Gastrocnemius medialis (tissue), 4 donors: Measurements from ENCODE around the gene MLANA. TPM values are rescaled to one million over a fixed set of nuclear protein-coding genes. Genes with fewer than 3 reads are reported as not detected.

Source experiments
- ATAC-seq, 2 donors: fragments of 150-250 bp; one replicate each; pipeline ENCODE4 v1.9.1; 2016
- DNase-seq, 2 donors: peaks; one replicate each; pipeline ENCODE4 v3.0.0-alpha.2; 2019
- H3K27ac ChIP-seq, 4 donors: fragments of 200-600 bp; sonication (generic); 1 replicate in 1 of 4; 2 replicates in 3 of 4; pipeline ENCODE4 v1.5.1; 2016 to 2018; ENCODE audit warnings: mild to moderate bottlenecking in 2 of 4, moderate library complexity in 1 of 4
- H3K27me3 ChIP-seq, 3 donors: fragments of 200-600 bp; sonication (generic) in 2 of 3; 1 replicate in 1 of 3; 2 replicates in 2 of 3; pipeline versions ENCODE4 v1.5.1 to v1.6.0; 2016 to 2019; ENCODE audit warnings: mild to moderate bottlenecking in 1 of 3, moderate library complexity in 1 of 3
- H3K36me3 ChIP-seq, 2 donors: fragments of 200-600 bp; sonication (generic) in 1 of 2; one replicate each; pipeline ENCODE4 v1.5.1; 2017 to 2018
- H3K4me1 ChIP-seq, 2 donors: fragments of 200-600 bp; sonication (generic) in 1 of 2; one replicate each; pipeline ENCODE4 v1.5.1; 2016 to 2017; ENCODE audit warnings: mild to moderate bottlenecking in 2 of 2
- H3K4me3 ChIP-seq, 4 donors: fragments of 200-600 bp; sonication (generic) in 3 of 4; 1 replicate in 1 of 4; 2 replicates in 3 of 4; pipeline ENCODE4 v1.5.1; 2016 to 2019; ENCODE audit warnings: mild to moderate bottlenecking in 2 of 4
- H3K9me3 ChIP-seq, 3 donors: fragments of 200-600 bp; sonication (generic) in 2 of 3; 1 replicate in 1 of 3; 2 replicates in 2 of 3; pipeline ENCODE4 v1.5.1; 2016 to 2019
- CTCF ChIP-seq, 5 experiments: fragments of 450-650 bp in 3 of 5; fragments of 200-600 bp in 2 of 5; sonication (generic) in 2 of 5; IDR thresholded peaks in 4 of 5; conservative IDR thresholded peaks in 1 of 5; 1 replicate in 4 of 5; 2 replicates in 1 of 5; pipeline ENCODE4 v1.5.1; 2016 to 2019; ENCODE audit warnings: antibody characterized with exemption in 5 of 5, mild to moderate bottlenecking in 3 of 5, moderate library complexity in 3 of 5
- POLR2A ChIP-seq, 2 donors: fragments of 450-650 bp; IDR thresholded peaks; one replicate each; pipeline ENCODE4 v1.6.1; 2017; ENCODE audit warnings: antibody characterized with exemption in 2 of 2, mild to moderate bottlenecking in 2 of 2, moderate library complexity in 2 of 2
- in situ Hi-C, 4 donors: fragments of 200-750 bp; cut with MboI; loops; one replicate each; pipeline versions ENCODE4 v1.15.0 to v1.8.0; 2017; ENCODE audit warnings: low sequenced_read_pairs in 4 of 4
- intact Hi-C: fragments of 100-400 bp; cut with DNase I; formaldehyde crosslinking; loops from one replicate; pipeline ENCODE4 v1.15.1; 2023; ENCODE audit warnings: low total_unique reads
- total RNA-seq, 4 donors: library from RNA; depleted of rRNA; stranded (reverse); fragments of >200 nt; gene quantifications; one replicate each; pipeline versions ENCODE4 v1.1.0 to v1.2.3, GENCODE V29; 2016

The MLANA gene
- total RNA-seq, 4 donors from 2014 or later, result not detected

GRCh38 chr9:5886114-5886939, 4.4 kb upstream of the MLANA start:
- peak; percentile 58 to 90 (median 79) for TF ChIP-seq CTCF (IDR thresholded peaks at IDR 0.05 in 4 of 5, conservative IDR thresholded peaks at IDR 0.05 in 1 of 5)
- TF ChIP-seq POLR2A (IDR thresholded peaks at IDR 0.05), result no peak
- Histone ChIP-seq H3K9me3 (no peaks in the 10 kb centered on the region), H3K4me1 (no peaks in the 10 kb centered on the region), H3K4me3 (no peak overlapping the region), H3K27me3 (no peaks in the 10 kb centered on the region), H3K27ac (no peak overlapping the region), H3K36me3 (no peaks in the 10 kb centered on the region)
- DNase-seq, result peak; percentile 25 to 57
- ATAC-seq, result peak; percentile 50 to 82
- intact Hi-C loops, result loop anchor here (1.0 to 2.0 kb wide), 2 partner anchors 168 to 420 kb away; no protein-coding TSS in a partner anchor
- in situ Hi-C loops, result loop anchor here (5.0 to 25.0 kb wide), 3 partner anchors 166 to 426 kb away; no protein-coding TSS in a partner anchor

GRCh38 chr9:5892456-5893133, 1.9 kb downstream of the MLANA start:
- Histone ChIP-seq H3K4me1 (peaks cover 0 to 4% of the 10 kb centered on the region in 2 donors), H3K27me3 (no peaks in the 10 kb centered on the region), H3K36me3 (no peaks in the 10 kb centered on the region), H3K27ac (no peak overlapping the region), H3K9me3 (no peaks in the 10 kb centered on the region), H3K4me3 (no peak overlapping the region)
- TF ChIP-seq CTCF (IDR thresholded peaks at IDR 0.05 in 4 of 5, conservative IDR thresholded peaks at IDR 0.05 in 1 of 5), result no peak
- TF ChIP-seq POLR2A (IDR thresholded peaks at IDR 0.05), result no peak
- intact Hi-C loops, result no loop called here
- in situ Hi-C loops, result loop anchor here in 2 of 4 donors (10.0 to 25.0 kb wide), 2 partner anchors 188 to 420 kb away; no protein-coding TSS in a partner anchor
- DNase-seq (no peak), ATAC-seq (no peak)

GRCh38 chr9:5893134-5893505, 2.4 kb downstream of the MLANA start:
- ATAC-seq (no peak), DNase-seq (no peak)
- in situ Hi-C loops, result loop anchor here in 2 of 4 donors (10.0 to 25.0 kb wide), 2 partner anchors 188 to 419 kb away; no protein-coding TSS in a partner anchor
- H3K4me1 ChIP-seq, result peaks cover 0 to 4% of the 10 kb centered on the region in 2 donors
- H3K27me3 ChIP-seq, result no peaks in the 10 kb centered on the region
- H3K9me3 ChIP-seq, result no peaks in the 10 kb centered on the region
- H3K4me3 ChIP-seq, result no peak overlapping the region
- no peak overlapping the region for H3K27ac ChIP-seq
- H3K36me3 ChIP-seq, result no peaks in the 10 kb centered on the region
- intact Hi-C loops, result no loop called here
- TF ChIP-seq CTCF (IDR thresholded peaks at IDR 0.05 in 4 of 5, conservative IDR thresholded peaks at IDR 0.05 in 1 of 5) (no peak), POLR2A (IDR thresholded peaks at IDR 0.05) (no peak)

GRCh38 chr9:5893591-5894236, 3.0 kb downstream of the MLANA start:
- Histone ChIP-seq H3K36me3 (peaks cover 0 to 3% of the 10 kb centered on the region in 2 donors), H3K4me1 (peaks cover 0 to 4% of the 10 kb centered on the region in 2 donors), H3K27me3 (no peaks in the 10 kb centered on the region), H3K27ac (no peak overlapping the region), H3K4me3 (no peak overlapping the region), H3K9me3 (no peaks in the 10 kb centered on the region)
- ATAC-seq (no peak), DNase-seq (no peak)
- TF ChIP-seq POLR2A (IDR thresholded peaks at IDR 0.05) (no peak), CTCF (IDR thresholded peaks at IDR 0.05 in 4 of 5, conservative IDR thresholded peaks at IDR 0.05 in 1 of 5) (no peak)
- intact Hi-C loops (no loop called here), in situ Hi-C loops (loop anchor here in 2 of 4 donors (10.0 to 25.0 kb wide), 2 partner anchors 189 to 419 kb away; no protein-coding TSS in a partner anchor)
